Stomach (tissue), 4 donors: ENCODE data around the gene DCDC2B.

Experiments
- EP300 ChIP-seq: sonication (generic); formaldehyde crosslinking; IDR thresholded peaks from one replicate; pipeline ENCODE4 v1.6.1; 2017; ENCODE audit warnings: antibody characterized with exemption
- POLR2A ChIP-seq, 4 donors: fragments of 450-650 bp; IDR thresholded peaks; one replicate each; pipeline ENCODE4 v1.6.1; 2016; ENCODE audit warnings: antibody characterized with exemption in 4 of 4, control low read depth in 2 of 4, mild to moderate bottlenecking in 1 of 4, moderate library complexity in 1 of 4
- POLR2AphosphoS5 ChIP-seq, 3 donors: sonication (generic); formaldehyde crosslinking; IDR thresholded peaks; one replicate each; pipeline ENCODE4 v1.6.1; 2016; ENCODE audit warnings: antibody characterized with exemption in 3 of 3
- TF ChIP-seq, protein P1 (sequence below), 7 experiments: fragments of 450-650 bp in 4 of 7; fragments of 200-600 bp in 3 of 7; sonication (generic) in 3 of 7; IDR thresholded peaks; one replicate each; pipeline ENCODE4 v1.5.1; 2016 to 2019; ENCODE audit warnings: antibody characterized with exemption in 7 of 7, control low read depth in 2 of 7, mild to moderate bottlenecking in 1 of 7

DNA sequence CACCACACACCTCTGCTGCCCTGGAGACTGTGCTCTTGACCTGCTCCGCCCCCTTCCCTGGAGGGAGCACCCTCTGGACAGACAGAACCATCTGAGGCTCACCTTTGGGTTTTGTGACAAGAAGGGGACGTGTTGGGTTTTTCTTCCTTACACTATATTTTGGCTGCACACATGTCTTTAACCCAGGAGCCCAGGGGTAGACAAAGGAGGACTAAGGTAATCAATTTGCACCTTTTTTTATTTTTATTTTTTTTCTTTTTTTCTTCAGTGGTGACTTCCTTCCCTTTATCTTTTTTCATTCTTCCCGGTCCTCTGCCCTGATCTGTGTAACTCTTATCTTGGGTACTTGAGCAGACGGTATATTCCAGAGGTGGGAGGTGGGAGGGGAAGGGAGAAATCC lies 37.9 kb upstream of the DCDC2B start:
- TF ChIP-seq, protein P1, sequence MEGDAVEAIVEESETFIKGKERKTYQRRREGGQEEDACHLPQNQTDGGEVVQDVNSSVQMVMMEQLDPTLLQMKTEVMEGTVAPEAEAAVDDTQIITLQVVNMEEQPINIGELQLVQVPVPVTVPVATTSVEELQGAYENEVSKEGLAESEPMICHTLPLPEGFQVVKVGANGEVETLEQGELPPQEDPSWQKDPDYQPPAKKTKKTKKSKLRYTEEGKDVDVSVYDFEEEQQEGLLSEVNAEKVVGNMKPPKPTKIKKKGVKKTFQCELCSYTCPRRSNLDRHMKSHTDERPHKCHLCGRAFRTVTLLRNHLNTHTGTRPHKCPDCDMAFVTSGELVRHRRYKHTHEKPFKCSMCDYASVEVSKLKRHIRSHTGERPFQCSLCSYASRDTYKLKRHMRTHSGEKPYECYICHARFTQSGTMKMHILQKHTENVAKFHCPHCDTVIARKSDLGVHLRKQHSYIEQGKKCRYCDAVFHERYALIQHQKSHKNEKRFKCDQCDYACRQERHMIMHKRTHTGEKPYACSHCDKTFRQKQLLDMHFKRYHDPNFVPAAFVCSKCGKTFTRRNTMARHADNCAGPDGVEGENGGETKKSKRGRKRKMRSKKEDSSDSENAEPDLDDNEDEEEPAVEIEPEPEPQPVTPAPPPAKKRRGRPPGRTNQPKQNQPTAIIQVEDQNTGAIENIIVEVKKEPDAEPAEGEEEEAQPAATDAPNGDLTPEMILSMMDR (IDR thresholded peaks at IDR 0.05) = no peak
- TF ChIP-seq POLR2AphosphoS5 (IDR thresholded peaks at IDR 0.05) = no peak
- no peak for TF ChIP-seq EP300
- no peak for TF ChIP-seq POLR2A (IDR thresholded peaks at IDR 0.05)
